GM12872 (cell line): Measurements from ENCODE around the gene HPS1.

Source experiments
- TF ChIP-seq, protein P1 (sequence below): IDR thresholded peaks from 3 replicates; pipeline ENCODE4 v1.5.1; 2011; ENCODE audit warnings: low read depth, mild to moderate bottlenecking, low read length, moderate library complexity; ENCODE audit not compliant: insufficient read depth

HPS1 gene

DNA sequence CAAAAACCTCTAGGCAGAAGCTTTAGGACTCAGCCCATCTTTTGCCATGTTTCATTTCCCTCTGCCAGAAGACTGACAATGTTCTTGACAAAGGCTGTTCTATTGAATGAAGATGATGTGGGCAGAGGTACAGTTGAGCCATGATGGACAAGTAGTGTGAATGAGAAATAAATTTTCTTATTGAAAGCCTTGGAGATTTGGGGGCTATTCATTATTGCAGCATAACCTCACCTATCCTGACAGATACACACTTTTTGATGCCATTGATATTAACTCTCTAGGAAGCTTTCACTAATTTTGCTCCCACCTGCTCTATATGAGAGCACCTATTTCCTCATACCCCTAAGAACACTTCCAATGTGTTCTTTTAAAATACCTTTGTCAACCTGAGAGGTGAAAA, 36.9 kb upstream of the HPS1 start:
- TF ChIP-seq, protein P1, sequence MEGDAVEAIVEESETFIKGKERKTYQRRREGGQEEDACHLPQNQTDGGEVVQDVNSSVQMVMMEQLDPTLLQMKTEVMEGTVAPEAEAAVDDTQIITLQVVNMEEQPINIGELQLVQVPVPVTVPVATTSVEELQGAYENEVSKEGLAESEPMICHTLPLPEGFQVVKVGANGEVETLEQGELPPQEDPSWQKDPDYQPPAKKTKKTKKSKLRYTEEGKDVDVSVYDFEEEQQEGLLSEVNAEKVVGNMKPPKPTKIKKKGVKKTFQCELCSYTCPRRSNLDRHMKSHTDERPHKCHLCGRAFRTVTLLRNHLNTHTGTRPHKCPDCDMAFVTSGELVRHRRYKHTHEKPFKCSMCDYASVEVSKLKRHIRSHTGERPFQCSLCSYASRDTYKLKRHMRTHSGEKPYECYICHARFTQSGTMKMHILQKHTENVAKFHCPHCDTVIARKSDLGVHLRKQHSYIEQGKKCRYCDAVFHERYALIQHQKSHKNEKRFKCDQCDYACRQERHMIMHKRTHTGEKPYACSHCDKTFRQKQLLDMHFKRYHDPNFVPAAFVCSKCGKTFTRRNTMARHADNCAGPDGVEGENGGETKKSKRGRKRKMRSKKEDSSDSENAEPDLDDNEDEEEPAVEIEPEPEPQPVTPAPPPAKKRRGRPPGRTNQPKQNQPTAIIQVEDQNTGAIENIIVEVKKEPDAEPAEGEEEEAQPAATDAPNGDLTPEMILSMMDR, result no peak

DNA sequence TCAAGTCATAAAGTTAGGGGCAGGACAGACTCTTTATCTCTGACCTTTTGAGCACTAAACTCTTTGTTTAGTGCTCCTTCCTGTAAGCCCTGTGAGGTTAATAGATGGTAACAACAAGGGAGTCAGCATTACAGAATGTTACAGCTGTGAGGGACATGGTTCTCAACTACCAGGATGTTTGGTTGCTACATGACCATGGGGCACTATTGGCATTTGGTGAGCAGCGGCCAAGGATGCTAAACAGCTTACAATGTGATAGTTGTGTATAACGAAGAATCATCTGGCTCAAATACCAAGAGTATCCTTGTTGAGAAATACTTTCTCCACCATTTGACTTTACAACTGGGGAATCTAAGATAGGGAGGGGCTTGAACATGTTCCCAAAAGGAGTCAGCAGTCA, 35.4 kb upstream of the HPS1 start:
- TF ChIP-seq, protein P1, result no peak

DNA sequence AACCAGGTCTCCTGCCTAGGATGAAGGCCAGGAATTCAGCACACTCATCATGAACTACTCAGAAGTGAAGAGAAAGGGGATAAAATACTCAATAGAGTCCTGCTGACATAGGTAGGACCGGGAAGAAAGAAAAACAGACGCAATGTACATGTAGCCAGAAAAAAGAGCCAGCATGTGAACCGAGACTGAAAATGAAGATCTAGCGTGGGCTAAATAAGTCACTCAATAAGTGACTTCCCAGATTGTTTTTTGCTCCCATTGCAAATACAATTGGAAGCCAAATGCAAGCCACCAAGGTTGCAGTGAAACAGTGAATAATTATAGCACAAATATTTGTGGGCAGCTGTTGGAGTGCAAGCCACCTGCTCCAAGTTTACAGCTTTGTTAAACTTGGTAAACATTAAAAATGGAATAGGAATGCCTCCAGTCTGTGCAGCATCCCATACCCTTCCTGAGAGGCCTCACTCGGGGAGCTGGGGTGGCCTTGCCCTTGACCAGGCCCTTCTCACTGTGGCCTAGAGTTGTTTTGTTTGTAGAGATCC, 34.7 kb upstream of the HPS1 start:
- TF ChIP-seq, protein P1, result no peak

DNA sequence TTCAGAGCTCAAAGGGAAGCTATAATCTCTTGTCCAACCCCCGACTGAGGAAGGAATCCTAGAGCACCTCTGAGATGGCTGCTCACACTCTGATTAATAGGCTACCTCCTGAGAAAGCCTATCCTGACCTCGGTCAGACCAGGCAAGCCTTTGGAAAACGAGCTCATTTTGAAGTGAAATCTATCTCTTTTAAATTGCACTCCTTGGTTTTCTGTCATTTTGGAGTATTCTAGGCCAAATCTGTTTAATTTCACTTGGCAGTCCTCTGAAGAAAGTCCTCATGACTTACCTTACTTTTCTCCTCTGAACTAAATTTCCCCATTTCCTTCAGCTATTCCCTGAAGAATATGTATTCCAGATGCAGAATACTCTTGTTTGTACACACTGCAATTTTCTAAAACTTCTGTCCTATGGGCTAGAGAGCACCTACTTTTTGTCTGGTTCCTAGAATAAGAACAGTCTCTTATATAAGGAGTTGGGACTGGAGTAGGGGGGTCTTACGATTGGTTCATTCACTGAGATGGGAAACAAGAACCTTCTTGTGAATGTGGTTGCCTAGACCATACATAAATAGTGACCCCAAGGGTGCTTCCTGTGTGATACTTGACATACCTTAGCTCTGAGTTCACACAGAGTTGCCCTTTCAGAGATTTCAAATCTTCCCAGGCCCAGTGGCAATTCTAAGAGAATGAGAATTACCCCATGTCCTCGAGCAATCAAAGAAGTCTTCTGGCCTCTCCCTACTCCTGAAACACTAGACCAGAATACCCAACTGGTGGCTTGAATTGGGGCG, 31.9 kb upstream of the HPS1 start:
- TF ChIP-seq, protein P1, result no peak

DNA sequence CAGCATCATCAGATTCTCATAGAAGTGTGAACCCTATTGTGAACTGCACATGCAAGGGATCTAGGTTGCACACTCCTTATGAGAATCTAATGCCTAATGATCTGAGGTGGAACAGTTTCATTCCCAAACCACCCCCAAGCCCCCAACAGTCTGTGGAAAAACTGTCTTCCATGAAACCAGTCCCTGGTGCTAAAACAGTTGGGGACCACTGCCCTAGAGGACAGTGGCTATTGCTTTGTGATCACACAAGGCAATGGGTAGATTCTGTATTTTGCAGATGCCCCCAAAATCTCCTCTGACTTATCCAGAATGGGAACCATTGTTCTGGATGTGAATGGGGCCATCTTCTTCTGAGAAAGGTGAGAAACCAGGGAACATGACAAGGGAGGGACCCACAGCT, 31.1 kb upstream of the HPS1 start:
- TF ChIP-seq, protein P1, result no peak

DNA sequence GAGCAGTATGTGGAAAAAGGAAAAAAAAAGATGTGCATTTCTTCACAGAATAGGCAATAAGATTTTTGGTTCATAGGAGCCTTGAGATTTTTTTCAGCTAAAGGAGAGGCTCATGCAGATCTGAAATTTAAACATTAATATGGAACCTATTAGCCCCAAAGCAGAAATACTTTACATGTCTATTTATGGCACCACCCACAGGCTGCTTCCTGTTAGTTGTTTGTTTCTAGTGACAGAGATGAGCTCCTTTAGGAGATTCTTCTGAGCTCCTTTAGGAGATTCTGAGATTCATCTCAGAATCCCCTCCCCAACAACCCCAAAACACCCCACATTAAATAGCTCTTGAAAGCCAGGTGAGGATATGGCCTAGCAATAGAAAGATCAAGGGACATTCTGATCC, 27.9 kb upstream of the HPS1 start:
- TF ChIP-seq, protein P1, result no peak

DNA sequence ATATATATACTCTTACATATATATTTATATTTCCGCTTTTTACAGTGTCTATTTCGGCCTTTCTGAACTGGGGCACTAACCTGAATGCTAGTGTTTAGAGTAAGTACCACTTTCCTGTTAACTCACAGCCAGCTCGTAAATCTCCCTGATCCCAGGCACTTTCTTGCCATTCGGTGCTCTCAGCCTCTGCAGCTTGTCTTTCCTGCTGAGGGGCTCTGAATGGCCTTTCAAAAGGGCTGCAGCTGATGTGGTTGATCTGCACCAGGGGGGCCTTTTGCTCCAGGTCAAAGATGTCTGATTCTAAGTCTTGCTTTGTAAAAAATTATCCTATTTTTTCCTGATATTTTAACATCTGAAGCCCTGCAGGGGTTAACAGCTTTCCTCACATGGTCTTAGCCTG, 25.5 kb upstream of the HPS1 start:
- TF ChIP-seq, protein P1, result no peak
